ENCODE data around the gene PCED1A. TPM values are rescaled to one million over a fixed set of nuclear protein-coding genes. Genes with fewer than 3 reads are reported as not detected.
A peak's percentile ranks its signal among the peaks of the same experiment; 100 is the strongest.

PCED1A gene
- total and polyA plus RNA-seq, 2 of the 13 experiments (the other 11 are each of a cell fraction or from before 2014, with no cell fraction given) = 40.1 to 84.2 TPM

DNA sequence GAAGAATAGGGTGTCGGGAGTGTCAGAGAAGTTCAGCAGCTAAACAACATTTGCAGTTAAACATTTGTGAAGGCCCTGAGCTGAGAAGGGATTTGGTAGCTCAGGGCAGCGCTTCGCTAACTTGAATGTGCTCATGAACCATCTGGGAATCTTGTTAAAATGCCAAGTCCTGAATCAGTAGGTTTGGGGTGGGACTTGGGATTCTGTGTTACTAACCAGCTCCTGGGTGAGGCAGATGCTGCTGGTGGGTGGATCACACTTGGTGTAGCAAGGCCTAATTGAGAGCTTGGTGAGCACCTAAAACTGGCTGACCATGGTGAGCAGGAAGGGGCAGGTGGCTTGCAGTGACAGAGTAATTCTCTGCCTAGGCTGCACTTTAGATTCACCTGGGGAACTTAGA, 38.7 kb upstream of the PCED1A start:
- no peak overlapping the region for H3K4me2 ChIP-seq (ENCODE audit: low read depth, low read length)
- BruUV-seq (replicated peaks) = no TSS peak
- POLR2A ChIA-PET = interaction anchor here (1.0 kb wide), 1 partner anchor 11 kb away, joined by 4 read pairs; no protein-coding TSS in a partner anchor

DNA sequence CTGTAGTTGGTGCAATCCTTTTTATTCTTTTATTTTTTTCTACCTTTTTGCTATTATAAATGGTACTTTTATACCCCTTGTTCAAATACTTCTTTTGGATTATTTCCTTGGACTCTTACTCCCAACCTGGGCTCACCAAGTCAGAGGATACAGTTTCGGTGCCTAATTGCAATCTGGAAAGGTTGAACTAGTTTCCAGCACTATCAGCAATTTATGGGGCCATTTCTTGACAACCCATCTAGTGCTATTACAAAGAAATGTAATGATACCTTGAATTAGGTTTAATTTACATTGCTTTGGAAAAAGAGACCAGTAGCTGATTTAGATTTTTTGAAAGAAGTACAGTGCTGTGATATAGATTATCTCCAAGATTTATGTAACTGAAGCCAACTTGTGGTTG, 38.1 kb upstream of the PCED1A start:
- H3K9me3 ChIP-seq (ENCODE audit: low read length) = no peaks in the 10 kb centered on the region
- intact Hi-C loops (cut with micrococcal nuclease; ENCODE audit: unreplicated experiment) (loop anchor here (10.0 kb wide), 1 partner anchor 66 kb away; no protein-coding TSS in a partner anchor), in situ Hi-C loops (cut with HindIII; ENCODE audit: extremely low pct_ligation_motif_present, low pct_unique_long_range_greater_than_20kb) (no loop called here)
- H3K4me1 ChIP-seq (ENCODE audit: insufficient read depth, low read length) = peaks cover 30% of the 10 kb centered on the region
- H3K4me3 ChIP-seq (replicated peaks in 1 of 3; ENCODE audit: insufficient read depth in 1 of 3, low read depth in 2 of 3, low read length in 3 of 3) = no peak overlapping the region
- no peak overlapping the region for H3K27ac ChIP-seq (ENCODE audit: extremely low read length, insufficient read depth, low read length)
- 98% methylated on average over 1 of the region's 1 CpG for WGBS (ENCODE audit: low lambda C conversion rate)
- no peak overlapping the region for H3K4me2 ChIP-seq (ENCODE audit: low read depth, low read length)
- no peaks in the 10 kb centered on the region; a peak in 1 of 5 replicates for H3K27me3 ChIP-seq (ENCODE audit: control insufficient read depth in 1 of 2, insufficient read depth in 2 of 2, low read length in 2 of 2)
- ATAC-seq = no peak
- BruUV-seq (replicated peaks) = no TSS peak
- DNase-seq (ENCODE audit: low spot score) = no peak
- peaks cover 9% of the 10 kb centered on the region; the same call in 1 of the 2 replicates for H4K20me1 ChIP-seq (ENCODE audit: insufficient read depth, low read length)
- FAIRE-seq = no peak
- no peak overlapping the region for H2AFZ ChIP-seq (ENCODE audit: low read length)
- peaks cover 82% of the 10 kb centered on the region for H3K79me2 ChIP-seq (ENCODE audit: insufficient read depth, low read length)
- no peak overlapping the region for H3K9ac ChIP-seq (ENCODE audit: insufficient read depth, low read depth, low read length)
- ChIA-PET CTCF (ENCODE audit: low intra/inter-chr PET ratio, low total read pairs) (no interaction called here), POLR2A (interaction anchor here (1.0 kb wide), 1 partner anchor 10 kb away, joined by 4 read pairs; no protein-coding TSS in a partner anchor)
- H3K36me3 ChIP-seq (replicated peaks in 1 of 2; ENCODE audit: control insufficient read depth in 1 of 2, insufficient read depth in 2 of 2, low read length in 2 of 2) = peaks cover 0 to 3% of the 10 kb centered on the region in 2 experiments; a peak in 1 of 5 replicates
- no peak for TF ChIP-seq ZNF331 (CRISPR knock-in tag; IDR thresholded peaks at IDR 0.05)
- TF ChIP-seq, protein P1, sequence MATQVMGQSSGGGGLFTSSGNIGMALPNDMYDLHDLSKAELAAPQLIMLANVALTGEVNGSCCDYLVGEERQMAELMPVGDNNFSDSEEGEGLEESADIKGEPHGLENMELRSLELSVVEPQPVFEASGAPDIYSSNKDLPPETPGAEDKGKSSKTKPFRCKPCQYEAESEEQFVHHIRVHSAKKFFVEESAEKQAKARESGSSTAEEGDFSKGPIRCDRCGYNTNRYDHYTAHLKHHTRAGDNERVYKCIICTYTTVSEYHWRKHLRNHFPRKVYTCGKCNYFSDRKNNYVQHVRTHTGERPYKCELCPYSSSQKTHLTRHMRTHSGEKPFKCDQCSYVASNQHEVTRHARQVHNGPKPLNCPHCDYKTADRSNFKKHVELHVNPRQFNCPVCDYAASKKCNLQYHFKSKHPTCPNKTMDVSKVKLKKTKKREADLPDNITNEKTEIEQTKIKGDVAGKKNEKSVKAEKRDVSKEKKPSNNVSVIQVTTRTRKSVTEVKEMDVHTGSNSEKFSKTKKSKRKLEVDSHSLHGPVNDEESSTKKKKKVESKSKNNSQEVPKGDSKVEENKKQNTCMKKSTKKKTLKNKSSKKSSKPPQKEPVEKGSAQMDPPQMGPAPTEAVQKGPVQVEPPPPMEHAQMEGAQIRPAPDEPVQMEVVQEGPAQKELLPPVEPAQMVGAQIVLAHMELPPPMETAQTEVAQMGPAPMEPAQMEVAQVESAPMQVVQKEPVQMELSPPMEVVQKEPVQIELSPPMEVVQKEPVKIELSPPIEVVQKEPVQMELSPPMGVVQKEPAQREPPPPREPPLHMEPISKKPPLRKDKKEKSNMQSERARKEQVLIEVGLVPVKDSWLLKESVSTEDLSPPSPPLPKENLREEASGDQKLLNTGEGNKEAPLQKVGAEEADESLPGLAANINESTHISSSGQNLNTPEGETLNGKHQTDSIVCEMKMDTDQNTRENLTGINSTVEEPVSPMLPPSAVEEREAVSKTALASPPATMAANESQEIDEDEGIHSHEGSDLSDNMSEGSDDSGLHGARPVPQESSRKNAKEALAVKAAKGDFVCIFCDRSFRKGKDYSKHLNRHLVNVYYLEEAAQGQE (IDR thresholded peaks at IDR 0.05; ENCODE audit: borderline replicate concordance in 1 of 2, low read depth in 1 of 2, low read length in 2 of 2) = no peak
- TF ChIP-seq MAFF (IDR thresholded peaks at IDR 0.05; ENCODE audit: low read depth, low read length) = peak; percentile 69
- TF ChIP-seq, protein P2, sequence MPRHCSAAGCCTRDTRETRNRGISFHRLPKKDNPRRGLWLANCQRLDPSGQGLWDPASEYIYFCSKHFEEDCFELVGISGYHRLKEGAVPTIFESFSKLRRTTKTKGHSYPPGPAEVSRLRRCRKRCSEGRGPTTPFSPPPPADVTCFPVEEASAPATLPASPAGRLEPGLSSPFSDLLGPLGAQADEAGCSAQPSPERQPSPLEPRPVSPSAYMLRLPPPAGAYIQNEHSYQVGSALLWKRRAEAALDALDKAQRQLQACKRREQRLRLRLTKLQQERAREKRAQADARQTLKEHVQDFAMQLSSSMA (CRISPR knock-in tag; IDR thresholded peaks at IDR 0.05) = no peak
- TF ChIP-seq ZNF839 (CRISPR knock-in tag; IDR thresholded peaks at IDR 0.05; ENCODE audit: borderline replicate concordance) = no peak
- no peak for TF ChIP-seq HHEX (CRISPR knock-in tag; IDR thresholded peaks at IDR 0.05)
- TF ChIP-seq PTBP1 (IDR thresholded peaks at IDR 0.05; ENCODE audit: low read depth, low read length, poor library complexity, severe bottlenecking) = no peak
- TF ChIP-seq MAFK (conservative IDR thresholded peaks at IDR 0.05 in 1 of 2, IDR thresholded peaks at IDR 0.05 in 1 of 2; ENCODE audit: low read length in 2 of 2) = peak; percentile 70 to 72
- TF ChIP-seq, protein P3, sequence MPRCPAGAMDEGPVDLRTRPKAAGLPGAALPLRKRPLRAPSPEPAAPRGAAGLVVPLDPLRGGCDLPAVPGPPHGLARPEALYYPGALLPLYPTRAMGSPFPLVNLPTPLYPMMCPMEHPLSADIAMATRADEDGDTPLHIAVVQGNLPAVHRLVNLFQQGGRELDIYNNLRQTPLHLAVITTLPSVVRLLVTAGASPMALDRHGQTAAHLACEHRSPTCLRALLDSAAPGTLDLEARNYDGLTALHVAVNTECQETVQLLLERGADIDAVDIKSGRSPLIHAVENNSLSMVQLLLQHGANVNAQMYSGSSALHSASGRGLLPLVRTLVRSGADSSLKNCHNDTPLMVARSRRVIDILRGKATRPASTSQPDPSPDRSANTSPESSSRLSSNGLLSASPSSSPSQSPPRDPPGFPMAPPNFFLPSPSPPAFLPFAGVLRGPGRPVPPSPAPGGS (CRISPR knock-in tag; IDR thresholded peaks at IDR 0.05) = no peak

More for the DNA sequence above, 38.7 kb upstream of the PCED1A start:
- H3K27ac ChIP-seq (ENCODE audit: extremely low read length, insufficient read depth, low read length) = no peak overlapping the region
- DNase-seq (ENCODE audit: low spot score) (no peak), FAIRE-seq (no peak), ATAC-seq (no peak)
- H3K4me3 ChIP-seq (replicated peaks in 1 of 3; ENCODE audit: insufficient read depth in 1 of 3, low read depth in 2 of 3, low read length in 3 of 3) = no peak overlapping the region
- H3K36me3 ChIP-seq (replicated peaks in 1 of 2; ENCODE audit: control insufficient read depth in 1 of 2, insufficient read depth in 2 of 2, low read length in 2 of 2) = peaks cover 0 to 3% of the 10 kb centered on the region in 2 experiments; a peak in 1 of 5 replicates
- H3K27me3 ChIP-seq (ENCODE audit: control insufficient read depth in 1 of 2, insufficient read depth in 2 of 2, low read length in 2 of 2) = no peaks in the 10 kb centered on the region
- in situ Hi-C loops (cut with HindIII; ENCODE audit: extremely low pct_ligation_motif_present, low pct_unique_long_range_greater_than_20kb) (no loop called here), intact Hi-C loops (cut with micrococcal nuclease; ENCODE audit: unreplicated experiment) (loop anchor here (10.0 kb wide), 1 partner anchor 66 kb away; no protein-coding TSS in a partner anchor)
- peak; percentile 9 for TF ChIP-seq TEAD3 (CRISPR knock-in tag; optimal IDR thresholded peaks at IDR 0.05; ENCODE audit: borderline replicate concordance)
- TF ChIP-seq ZNF543 (CRISPR knock-in tag; IDR thresholded peaks at IDR 0.05) = no peak
- H3K4me1 ChIP-seq (ENCODE audit: insufficient read depth, low read length) = peaks cover 30% of the 10 kb centered on the region
- no peak overlapping the region for H3K9ac ChIP-seq (ENCODE audit: insufficient read depth, low read depth, low read length)
- H2AFZ ChIP-seq (ENCODE audit: low read length) = no peak overlapping the region
- peaks cover 83% of the 10 kb centered on the region for H3K79me2 ChIP-seq (ENCODE audit: insufficient read depth, low read length)
- 100% methylated on average over 3 of the region's 3 CpGs for WGBS (ENCODE audit: low lambda C conversion rate)
- H4K20me1 ChIP-seq (ENCODE audit: insufficient read depth, low read length) = peaks cover 9% of the 10 kb centered on the region; the same call in 1 of the 2 replicates
- H3K9me3 ChIP-seq (ENCODE audit: low read length) = no peaks in the 10 kb centered on the region
- CTCF ChIA-PET (ENCODE audit: low intra/inter-chr PET ratio, low total read pairs) = no interaction called here

All from HepG2 (cell line).